ENCODE measurements around the gene ZDHHC23.
A peak's percentile ranks its signal among the peaks of the same experiment; 100 is the strongest.

ZDHHC23 gene

GRCh38 chr3:113947372-113948014 is at the start of gene ZDHHC23:
TSS of gene ZDHHC23 (plus strand) at chr3:113948013. CDS start at chr3:113948803, 790 bp downstream.
- peak; percentile 77 for DNase-seq

GRCh38 chr3:113898892-113899291 is 48.9 kb upstream of the ZDHHC23 start:
- no peak for DNase-seq

GRCh38 chr3:113906568-113907140 is 41.2 kb upstream of the ZDHHC23 start:
- no peak for DNase-seq

GRCh38 chr3:113908133-113908532 is 39.7 kb upstream of the ZDHHC23 start:
- DNase-seq: no peak

- DNase-seq: no peak
Measured at GRCh38 chr3:113910966-113911365, 36.8 kb upstream of the ZDHHC23 start.

GRCh38 chr3:113912552-113913236 is 35.1 kb upstream of the ZDHHC23 start:
- peak; percentile 42 for DNase-seq

- no peak for DNase-seq
Measured at GRCh38 chr3:113914646-113915045, 33.2 kb upstream of the ZDHHC23 start.

GRCh38 chr3:113927556-113927955 is 20.3 kb upstream of the ZDHHC23 start:
- DNase-seq: no peak

GRCh38 chr3:113946831-113947230 is 982 bp upstream of the ZDHHC23 start:
- DNase-seq: no peak

- peak; percentile 26 for DNase-seq
Measured at GRCh38 chr3:113948015-113948917, 453 bp downstream of the ZDHHC23 start.

- no peak for DNase-seq
Measured at GRCh38 chr3:113952921-113953320, 5.1 kb downstream of the ZDHHC23 start.

- DNase-seq: no peak
Measured at GRCh38 chr3:113953677-113954076, 5.9 kb downstream of the ZDHHC23 start.

- no peak for DNase-seq
Measured at GRCh38 chr3:113954091-113954685, 6.4 kb downstream of the ZDHHC23 start.

- DNase-seq: no peak
Measured at GRCh38 chr3:113963879-113964278, 16.1 kb downstream of the ZDHHC23 start.

- no peak for DNase-seq
Measured at GRCh38 chr3:113966172-113966571, 18.4 kb downstream of the ZDHHC23 start.

GRCh38 chr3:113968986-113969385 is 21.2 kb downstream of the ZDHHC23 start:
- DNase-seq: no peak

- no peak for DNase-seq
Measured at GRCh38 chr3:113977822-113978221, 30.0 kb downstream of the ZDHHC23 start.

GRCh38 chr3:113979916-113980315 is 32.1 kb downstream of the ZDHHC23 start:
- no peak for DNase-seq

GRCh38 chr3:113981803-113982202 is 34.0 kb downstream of the ZDHHC23 start:
- no peak for DNase-seq

- no peak for DNase-seq
Measured at GRCh38 chr3:113983544-113983943, 35.7 kb downstream of the ZDHHC23 start.

GRCh38 chr3:113985541-113985940 is 37.7 kb downstream of the ZDHHC23 start:
- no peak for DNase-seq

- DNase-seq: no peak
Measured at GRCh38 chr3:114005481-114005880, 57.7 kb downstream of the ZDHHC23 start.

Measured in DMS 273 treated with DMSO at 0.1 percent for 48 hours (cell line).